Cardiac fibroblast (primary cell): Measurements from ENCODE around the gene TAF1C.
"Not testable (repeated sequence)": the region's sequence is repeated elsewhere in the genome, so short reads cannot be mapped to it uniquely, and the experiment has no call there.

Source experiments
- DNase-seq, 2 donors: peaks; one replicate each; pipeline versions ENCODE4 v3.0.0 to v3.0.0-alpha.2; 2010; ENCODE audit warnings: low read depth in 2 of 2
- H3K4me3 ChIP-seq, 2 donors: replicated peaks in 1 of 2; 1 replicate in 1 of 2; 2 replicates in 1 of 2; pipeline ENCODE4 v1.5.1; 2011; ENCODE audit warnings: low read depth in 2 of 2, low read length in 2 of 2, mild to moderate bottlenecking in 2 of 2, moderate library complexity in 1 of 2
- TF ChIP-seq, protein P1 (sequence below): IDR thresholded peaks from one replicate; pipeline ENCODE4 v1.5.1; 2011; ENCODE audit warnings: low read depth, mild to moderate bottlenecking, low read length, inconsistent platforms

Gene TAF1C

DNA sequence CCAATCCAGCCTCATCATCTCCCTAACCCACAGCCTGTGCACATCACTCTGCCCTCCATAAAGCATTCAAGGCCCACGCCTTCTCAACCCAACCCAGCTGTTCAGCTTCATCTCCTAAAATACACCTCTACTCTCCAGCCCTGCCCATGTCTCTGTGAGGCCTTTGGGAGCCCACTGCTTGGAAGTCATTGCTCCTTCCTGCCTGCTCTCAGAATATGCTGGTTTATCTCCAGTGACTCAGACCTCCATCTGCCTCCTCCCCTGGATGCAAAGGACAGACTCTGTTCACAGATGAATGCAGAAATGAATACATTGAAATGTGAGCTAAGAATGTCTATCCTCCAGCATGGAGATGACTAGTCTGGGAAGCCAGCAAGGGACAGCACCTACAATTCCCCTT, 34.0 kb upstream of the TAF1C start:
- TF ChIP-seq, protein P1, sequence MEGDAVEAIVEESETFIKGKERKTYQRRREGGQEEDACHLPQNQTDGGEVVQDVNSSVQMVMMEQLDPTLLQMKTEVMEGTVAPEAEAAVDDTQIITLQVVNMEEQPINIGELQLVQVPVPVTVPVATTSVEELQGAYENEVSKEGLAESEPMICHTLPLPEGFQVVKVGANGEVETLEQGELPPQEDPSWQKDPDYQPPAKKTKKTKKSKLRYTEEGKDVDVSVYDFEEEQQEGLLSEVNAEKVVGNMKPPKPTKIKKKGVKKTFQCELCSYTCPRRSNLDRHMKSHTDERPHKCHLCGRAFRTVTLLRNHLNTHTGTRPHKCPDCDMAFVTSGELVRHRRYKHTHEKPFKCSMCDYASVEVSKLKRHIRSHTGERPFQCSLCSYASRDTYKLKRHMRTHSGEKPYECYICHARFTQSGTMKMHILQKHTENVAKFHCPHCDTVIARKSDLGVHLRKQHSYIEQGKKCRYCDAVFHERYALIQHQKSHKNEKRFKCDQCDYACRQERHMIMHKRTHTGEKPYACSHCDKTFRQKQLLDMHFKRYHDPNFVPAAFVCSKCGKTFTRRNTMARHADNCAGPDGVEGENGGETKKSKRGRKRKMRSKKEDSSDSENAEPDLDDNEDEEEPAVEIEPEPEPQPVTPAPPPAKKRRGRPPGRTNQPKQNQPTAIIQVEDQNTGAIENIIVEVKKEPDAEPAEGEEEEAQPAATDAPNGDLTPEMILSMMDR: no peak
- H3K4me3 ChIP-seq: no peak overlapping the region
- DNase-seq: peak; percentile 54 to 64

DNA sequence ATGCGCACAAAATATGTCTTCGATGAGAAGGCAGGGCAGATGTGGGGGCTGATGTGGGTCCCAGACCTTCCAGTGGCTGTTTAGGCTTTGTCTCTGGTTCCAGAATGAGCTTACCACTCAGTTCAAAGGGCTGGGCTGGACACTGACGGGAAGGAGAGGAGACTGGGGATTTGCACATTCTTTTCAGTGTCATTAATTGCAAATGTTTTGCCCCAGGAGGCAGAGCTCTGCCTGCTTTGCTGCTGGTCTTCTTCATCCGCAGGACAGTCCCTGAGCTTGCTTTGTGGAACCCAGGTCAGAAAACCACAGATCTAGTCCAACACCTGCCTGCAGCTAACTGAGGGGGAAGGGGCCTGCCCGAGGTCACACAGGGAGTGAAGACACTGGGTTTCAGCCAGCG, 32.1 kb upstream of the TAF1C start:
- no peak for DNase-seq
- TF ChIP-seq, protein P1: no peak
- no peak overlapping the region for H3K4me3 ChIP-seq

DNA sequence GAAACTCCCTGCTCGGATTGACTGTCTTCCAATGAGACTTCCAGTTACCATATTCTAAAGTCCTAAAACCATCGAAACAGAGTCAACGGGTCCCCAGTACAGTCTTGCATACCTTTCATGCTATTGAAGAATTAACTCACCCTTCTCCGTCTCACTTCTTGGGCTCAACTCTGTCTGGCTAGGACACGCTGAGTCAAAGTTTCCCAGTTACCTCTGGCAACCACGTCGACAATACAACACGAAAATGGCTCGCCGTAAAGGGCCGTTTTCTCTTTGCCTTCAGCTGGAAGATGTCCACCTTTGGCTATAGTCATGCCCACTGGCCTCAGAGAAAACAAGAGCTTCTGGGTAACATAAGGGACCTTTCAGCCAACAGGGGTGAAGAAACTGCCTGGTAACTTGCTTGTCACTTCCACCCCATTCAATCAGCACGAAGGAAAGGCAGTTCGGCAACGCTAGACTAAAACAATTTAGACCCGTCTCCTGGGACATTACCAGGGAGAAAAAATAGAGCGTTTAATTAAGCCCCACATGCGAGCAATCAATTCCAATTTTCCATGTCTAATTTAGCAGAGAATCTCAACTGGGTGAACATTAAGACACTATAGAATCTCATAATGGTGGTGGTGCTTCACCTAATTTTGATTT, 31.4 kb upstream of the TAF1C start:
- no peak overlapping the region for H3K4me3 ChIP-seq
- DNase-seq: no peak
- TF ChIP-seq, protein P1: no peak

DNA sequence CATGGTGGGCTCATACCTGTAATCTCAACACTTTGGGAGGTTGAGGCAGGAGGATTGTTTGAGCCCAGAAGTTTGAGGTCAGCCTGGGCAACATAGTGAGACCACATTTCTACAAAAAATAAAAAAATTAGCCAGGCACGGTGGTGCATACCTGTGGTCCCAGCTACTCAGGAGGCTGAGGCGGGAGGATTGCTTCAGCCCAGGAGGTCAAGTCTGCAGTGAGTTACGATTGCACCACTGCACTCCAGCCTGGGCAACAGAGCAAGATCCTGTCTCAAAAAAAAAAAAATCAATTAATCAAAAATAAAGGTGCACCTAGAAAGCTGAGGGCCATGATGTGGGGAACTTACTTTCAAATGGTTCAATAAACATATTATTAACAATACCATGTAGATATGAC, 29.3 kb upstream of the TAF1C start:
- not testable (repeated sequence) for DNase-seq, H3K4me3 ChIP-seq

DNA sequence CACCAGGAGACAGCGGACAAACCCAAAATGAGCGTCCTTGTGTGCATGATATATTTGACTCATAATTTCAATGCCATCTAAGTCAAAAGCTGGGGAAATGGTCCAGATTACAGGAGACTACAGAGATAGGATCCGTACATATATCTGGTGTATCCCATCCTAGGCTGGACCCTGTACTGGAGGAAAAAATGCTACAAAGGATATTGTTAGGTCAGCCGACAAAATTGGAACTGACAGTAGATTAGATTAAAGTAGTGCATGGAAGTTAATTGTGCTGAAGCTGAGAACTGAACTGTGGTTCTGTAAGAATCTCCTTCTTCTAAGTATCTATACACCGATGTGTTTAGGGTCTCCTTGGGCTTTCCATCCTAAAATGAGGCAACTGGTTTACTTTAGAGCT, 28.7 kb upstream of the TAF1C start:
- H3K4me3 ChIP-seq: no peak overlapping the region
- TF ChIP-seq, protein P1: no peak
- no peak for DNase-seq

DNA sequence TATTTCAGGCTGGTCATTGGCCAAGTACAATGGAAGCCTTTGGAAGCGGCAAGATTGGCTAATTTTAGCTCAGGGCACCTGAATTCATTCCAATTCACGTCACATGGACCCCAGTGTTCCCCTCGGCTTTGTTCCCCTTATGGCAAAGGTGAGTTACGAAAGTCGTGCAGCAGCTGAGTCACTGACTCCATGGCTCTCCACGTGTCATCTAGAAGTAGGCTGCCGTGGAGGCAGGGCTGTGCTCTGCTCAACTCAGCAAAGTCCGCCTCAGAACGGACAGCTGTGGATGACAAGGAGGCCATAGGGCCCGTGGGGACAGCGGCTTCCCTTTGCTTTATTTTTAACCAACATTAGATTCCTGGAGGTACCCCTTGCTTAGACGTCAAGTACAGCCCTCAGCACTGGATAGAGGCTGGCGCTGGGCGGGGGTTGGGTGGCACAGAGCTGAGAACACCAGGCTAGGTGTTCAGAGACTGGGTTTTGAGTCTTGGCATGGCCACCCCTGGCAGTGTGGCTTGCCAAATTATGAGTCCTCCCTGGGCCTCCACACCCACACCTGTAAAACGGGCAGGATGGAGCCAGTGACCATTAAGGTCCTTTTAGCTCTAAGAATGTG, 27.7 kb upstream of the TAF1C start:
- TF ChIP-seq, protein P1: no peak
- DNase-seq: peak in 1 of 2 donors; percentile 44
- no peak overlapping the region for H3K4me3 ChIP-seq

DNA sequence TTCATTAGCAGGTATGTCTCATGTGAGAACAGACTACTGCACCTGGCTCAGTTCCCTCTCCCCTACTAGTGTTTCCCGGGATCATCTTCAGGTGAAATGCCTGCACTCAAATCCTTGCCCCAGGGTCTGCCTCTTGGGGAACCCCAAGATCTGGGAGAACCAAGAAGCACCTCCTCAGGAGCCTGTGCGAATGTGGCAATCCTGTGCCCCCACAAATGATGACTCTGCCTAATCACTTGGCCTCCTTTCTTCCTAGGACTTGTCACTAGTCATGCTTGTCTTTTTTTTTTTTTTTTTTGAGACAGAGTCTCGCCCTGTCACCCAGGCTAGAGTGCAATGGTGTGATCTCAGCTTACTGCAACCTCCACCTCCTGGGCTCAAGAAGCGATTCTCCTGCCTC, 25.8 kb upstream of the TAF1C start:
- TF ChIP-seq, protein P1: no peak
- no peak overlapping the region for H3K4me3 ChIP-seq
- DNase-seq: no peak
